GM19239 (cell line): Measurements from ENCODE around the gene TFAP2A.

Experiments
- DNase-seq: peaks from one replicate; pipeline ENCODE4 v3.0.0; 2011; ENCODE audit warnings: low spot score; ENCODE audit not compliant: insufficient read length
- FAIRE-seq: peaks from 2 replicates; lab custom pipeline; 2011; peaks lifted over from hg19 to GRCh38; lab: Jason Lieb, UNC

The TFAP2A gene

DNA sequence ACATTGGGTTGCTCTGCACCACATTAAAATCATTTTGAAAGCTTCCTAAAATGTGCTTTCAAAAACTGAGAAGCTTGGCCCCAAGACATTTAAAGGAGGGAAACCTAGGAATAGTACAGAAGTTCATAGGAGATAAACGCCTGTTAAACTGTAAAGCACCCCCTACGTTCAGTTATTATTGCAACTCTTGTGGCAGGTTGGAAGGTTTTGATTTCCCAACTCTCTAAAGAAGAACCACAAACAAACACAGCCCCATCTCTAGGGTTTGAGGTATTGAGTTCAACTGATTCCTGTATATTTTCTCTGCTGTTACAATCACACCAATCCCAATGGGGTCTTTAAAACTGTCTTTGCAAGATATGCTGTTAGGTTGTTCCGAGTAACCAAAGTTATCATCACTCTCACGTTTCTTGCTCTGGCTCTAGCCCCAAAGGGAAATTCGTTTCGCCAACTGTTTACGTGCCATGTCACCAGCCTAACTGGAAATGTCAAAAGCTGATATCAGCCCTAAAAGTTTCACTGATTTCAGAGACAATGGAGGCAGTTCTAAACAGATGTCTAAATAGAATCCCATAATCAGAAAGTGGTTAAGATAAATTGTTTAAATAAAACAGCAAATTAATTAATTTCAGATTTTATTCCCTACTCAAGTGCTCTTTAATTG, 12.1 kb downstream of the TFAP2A start:
- no peak for DNase-seq
- FAIRE-seq: no peak

DNA sequence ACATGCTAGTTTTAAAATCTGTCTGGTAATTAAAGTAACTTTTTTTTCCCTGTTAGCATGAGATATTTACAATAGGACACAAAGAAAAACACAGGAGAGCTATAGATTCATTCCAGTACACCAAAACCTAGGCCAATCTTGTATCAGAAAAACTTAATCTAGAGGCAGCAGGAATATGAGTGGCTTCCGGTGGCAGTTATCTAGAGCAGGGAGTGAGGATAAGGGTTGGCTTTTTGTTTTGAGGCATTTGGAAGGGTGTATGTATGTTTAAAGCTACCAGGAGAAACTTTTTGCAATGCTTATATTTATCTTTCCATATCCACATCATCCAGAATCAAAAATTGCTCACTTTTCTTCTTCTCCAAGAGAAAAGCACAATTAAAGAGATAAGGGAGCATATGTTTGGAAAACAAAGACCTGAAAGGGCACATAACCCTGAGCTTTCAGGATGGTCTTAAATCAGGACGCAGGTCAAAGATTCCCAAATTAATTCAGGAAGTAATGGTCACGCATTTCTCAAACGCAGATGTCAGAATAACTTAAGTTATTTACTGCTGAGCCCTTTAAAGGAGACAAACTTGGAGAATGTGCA, 13.1 kb downstream of the TFAP2A start:
- no peak for DNase-seq
- FAIRE-seq: no peak

DNA sequence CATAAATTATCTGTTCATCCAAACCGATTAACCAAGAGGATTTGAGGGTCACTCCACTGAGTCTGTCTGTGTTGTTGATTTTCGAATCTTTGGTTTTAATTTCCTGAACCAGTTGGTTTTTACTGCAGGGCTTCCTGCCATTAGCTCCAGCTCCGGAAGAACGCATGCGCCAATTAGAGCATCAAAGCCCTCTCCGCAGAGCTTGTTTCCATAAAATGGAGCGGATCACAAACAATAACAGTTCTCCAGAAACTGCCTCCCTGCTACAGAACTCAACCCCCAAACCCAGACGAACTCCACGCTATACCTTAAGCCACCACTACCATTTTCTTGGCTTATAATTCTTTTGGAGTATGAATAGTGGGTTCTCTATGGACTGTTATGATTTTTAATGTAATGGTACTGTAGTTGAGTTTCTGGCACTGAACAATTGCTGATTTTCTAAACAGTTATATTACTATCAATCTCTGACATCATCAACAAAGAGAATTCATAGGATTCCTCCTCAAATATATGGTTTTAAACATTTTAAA, 13.8 kb downstream of the TFAP2A start:
- DNase-seq: no peak
- no peak for FAIRE-seq

DNA sequence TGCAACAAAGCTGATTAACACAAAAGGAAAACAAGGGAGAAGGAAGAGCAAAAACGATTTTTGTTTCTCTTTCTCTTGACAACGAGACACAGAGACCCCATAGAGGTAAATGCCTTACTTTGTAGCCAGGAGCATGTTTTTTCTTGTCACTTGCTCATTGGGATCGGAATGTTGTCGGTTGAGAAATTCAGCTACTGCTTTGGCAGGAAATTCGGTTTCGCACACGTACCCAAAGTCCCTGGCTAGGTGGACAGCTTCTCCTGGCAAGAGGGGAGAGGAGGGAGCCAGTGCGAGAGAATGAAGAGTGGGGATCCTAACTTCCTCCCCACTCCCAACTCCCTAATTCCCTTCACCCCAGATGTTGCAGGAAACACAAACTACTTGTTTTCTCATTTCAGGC, 14.5 kb downstream of the TFAP2A start:
- FAIRE-seq: no peak
- no peak for DNase-seq

DNA sequence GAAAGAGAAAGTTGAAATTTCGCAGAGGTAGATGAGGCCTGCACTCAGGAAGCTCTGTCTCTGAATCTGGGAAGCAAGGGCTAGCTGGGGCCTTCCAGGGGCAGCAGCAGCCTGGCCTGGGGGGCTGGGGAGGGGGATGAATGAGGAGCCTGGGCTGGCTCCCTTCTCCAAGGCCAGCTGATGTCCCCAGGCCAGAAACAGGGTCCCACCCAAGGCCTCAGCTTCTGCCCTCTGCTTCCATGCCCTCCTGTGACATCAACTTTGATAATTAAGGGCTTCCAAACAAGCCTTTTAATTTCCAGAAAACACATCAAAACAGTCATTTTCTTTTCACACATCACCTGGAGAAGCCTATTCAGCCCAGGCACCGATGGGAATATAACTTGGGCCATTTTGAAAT, 15.4 kb downstream of the TFAP2A start:
- no peak for FAIRE-seq
- DNase-seq: no peak

DNA sequence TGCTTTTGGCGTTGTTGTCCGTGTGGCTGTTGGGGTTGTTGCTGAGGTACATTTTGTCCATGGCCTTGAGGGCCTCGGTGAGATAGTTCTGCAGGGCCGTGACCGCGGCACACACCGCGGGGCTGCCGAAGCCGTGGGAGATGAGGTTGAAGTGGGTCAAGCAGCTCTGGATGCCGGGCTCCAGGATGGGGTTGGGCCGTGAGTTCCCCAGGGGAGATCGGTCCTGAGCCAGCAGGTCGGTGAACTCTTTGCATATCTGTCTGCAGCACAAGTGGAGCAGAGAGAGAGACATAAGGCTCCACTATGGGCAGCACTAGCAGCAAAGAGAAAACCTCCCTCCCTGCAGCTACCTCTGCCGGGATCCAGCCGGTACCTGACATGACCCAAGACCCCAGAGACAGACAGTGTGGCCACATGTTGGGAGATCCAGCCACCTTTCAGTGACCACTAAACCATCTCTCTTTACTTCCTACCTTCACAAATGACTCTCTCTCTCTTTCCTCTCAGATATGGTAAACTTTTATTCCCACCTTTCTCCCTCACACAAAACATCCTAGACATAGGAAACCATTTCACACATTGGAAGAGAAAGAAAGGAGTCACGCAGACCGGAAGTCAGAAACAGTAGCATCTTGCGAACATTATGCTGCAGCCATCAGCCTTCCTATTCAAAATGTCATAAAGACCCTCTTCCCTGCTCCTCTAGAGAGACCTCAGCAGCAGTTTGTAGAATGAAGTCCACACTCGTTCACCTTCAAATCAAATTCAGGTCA, 16.2 kb downstream of the TFAP2A start:
- DNase-seq (no peak), FAIRE-seq (no peak)

DNA sequence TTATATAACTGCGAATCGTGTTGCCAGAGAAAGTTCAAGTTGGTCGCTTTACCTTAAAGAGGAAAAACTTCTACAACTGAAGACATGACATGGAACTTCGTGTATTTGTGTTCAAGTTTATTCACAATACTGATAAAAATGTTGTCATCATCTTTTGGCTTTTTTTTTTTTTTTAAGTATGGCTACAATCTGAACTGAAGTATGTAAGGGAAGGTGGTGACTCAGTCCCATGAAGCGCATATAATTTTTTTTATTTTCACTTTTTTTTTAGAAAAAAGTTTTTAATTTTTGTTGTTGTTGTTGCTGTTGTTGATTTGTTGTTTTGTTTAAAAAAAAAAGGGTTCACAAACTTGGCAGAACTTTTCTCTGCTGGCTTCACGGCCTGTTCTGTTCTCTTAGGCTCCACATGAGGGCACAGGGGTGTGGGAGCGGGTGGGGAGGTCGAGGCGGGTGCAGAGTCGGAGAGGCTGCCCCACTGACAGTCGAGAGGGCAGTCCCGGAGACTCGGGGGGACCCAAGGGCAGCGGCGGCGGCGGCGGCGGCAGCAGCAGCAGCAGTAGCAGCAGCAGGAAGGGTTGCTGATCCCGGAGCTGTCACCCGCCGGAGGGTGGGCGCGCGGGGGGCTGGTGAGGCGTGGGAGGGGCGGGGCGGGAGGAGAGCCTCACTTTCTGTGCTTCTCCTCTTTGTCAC, 17.0 kb downstream of the TFAP2A start:
- FAIRE-seq: no peak
- no peak for DNase-seq

DNA sequence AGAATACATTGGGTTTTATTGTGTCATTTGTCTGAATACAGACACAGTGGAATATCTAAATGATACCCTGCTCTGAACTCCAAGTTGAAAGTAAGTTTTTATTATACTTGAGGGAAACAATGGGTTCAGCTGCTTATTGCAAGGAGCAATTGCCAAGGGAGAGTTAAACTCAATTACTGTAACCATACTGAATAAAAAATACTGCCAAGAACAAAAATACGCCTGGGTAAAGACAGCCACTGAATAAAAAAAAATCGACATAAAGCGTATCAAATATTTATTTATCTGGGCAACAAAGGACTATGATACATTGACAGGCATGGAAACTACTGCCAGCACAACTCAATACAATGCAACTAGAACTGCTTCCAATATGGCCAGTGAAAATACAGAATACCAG, 18.1 kb downstream of the TFAP2A start:
- FAIRE-seq: no peak

DNA sequence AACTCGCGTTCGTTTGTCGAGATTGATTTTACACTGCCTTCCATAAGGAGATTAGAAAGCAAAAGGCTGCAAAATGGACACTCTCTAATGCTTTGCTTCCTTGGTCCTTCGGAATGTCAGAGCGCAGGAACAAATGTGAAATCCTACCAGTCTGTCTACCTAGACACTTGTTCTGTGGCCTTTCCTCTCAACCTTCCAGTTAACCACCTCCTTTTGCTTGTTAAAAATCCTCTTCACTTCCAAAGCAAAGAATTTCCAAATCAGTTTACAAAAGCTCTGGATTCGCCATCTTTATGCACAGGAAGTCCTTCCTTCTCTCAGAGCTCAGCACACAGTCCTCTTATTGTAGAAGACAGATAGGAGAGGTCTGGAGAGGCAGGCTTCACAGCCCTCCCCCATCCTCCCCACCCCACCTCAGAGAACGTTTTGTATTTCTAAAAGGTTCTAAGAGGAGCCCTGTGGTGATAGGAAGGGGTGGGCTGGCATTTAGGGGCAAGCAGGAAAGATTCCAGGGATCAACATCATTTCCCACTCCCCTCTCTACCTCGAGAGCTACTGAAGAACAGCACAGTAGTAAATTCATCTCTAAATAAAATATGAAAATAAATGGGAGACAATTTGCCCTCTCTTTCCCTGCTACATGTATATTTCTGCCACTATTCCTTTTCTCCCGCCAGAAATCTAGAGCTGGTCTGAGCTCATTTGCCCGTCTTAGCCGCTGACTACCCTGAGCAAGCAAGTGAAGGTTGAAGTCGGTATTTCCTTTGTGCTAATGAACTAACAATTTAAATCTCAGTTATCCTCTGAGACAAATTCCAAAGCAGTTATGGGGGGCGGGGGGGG, 18.9 kb downstream of the TFAP2A start:
- no peak for DNase-seq

More for the DNA sequence above, 18.1 kb downstream of the TFAP2A start:
- no peak for DNase-seq

DNA sequence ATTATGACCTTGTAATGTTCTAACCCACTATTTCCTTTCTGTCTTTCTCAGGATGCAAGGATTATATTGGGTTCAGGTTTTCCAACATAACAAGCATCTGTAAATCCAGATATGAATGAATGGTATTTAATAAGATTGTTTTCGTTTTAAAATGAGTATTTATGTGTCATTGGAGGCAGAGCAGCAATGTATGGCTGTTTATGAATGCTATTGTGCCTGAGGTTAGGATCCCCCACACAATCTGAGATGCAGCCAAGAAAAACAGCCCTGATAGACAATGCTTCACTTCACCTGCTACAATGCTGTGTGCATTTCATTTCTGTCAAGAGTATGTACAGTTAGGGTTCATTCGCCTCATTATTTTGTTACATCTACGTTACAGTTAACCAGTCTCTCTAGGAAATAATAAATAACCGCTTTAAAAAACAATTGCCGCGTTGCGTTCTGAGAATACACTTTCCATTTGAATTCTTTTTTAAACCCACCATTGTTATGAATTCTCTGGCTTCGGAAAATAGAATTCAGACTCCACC, 19.6 kb downstream of the TFAP2A start:
- no peak for DNase-seq
- FAIRE-seq: no peak

More for the DNA sequence above, 18.9 kb downstream of the TFAP2A start:
- FAIRE-seq: no peak

DNA sequence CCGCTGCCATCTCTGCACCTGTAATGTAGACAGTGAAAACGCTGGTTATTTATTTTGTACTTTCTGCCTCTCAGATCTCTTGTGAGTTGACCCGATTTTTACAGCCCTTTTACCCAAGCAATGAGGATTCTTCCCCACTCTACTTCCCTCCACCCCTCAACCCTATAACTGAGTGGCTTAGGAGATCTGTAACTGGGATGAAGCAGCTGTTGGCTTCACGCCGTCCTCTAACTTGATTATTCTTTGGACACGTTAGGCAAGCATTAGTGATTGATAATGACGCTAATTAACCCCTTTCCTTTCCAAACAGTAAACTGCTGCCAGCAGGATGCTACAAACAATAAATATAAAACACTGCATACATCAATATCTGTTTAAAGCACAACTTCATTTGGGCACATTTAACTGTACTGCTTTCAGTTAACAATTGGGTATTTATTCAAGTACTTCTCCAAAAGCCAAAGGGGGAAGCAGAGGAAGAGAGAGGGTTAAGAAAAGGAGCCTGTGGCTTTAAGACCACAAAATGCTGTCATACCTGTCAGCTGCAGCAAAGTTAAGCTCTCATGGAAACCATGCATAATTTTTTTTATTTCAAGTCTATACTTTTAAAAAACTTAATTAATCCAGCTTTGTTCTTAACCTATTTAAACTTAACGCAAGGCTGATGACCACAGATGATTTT, 21.2 kb downstream of the TFAP2A start:
- no peak for DNase-seq

DNA sequence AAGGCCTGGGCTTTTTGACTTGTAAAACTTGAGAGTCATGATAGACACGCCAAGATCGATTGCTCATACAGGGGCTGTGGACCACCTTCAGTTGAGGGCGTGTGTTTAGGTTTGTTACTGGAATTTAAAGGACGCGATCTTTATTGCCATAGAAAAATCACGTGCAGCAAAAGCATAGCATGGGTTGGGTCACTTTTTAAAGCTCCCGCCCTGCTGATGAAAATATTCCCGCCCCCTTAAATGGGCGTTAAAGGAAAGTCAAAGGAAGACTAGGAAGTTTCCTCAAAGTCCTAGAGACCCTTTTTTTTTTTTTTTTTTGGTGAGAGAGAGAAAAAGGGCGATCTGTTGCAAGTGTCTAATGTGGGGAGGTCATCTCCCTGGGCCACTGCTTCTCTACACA, 23.1 kb downstream of the TFAP2A start:
- DNase-seq (no peak), FAIRE-seq (no peak)

More for the DNA sequence above, 21.2 kb downstream of the TFAP2A start:
- FAIRE-seq: no peak

DNA sequence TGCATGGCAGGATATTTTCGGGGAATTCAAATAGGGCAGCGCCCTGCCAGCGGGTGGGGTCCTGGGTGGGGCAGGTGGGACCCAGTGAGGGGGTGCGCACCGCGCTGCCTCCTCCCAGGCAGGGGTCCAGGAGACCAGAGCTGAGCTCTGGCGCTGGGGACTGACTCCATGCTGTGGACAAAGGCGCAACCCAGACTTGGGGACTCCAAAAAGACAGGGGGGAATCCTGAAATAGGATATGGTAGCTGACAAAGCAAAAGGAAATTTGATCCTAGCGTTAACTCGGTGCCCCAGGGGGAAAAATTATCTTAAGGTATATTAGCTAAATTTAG, 23.6 kb downstream of the TFAP2A start:
- FAIRE-seq (no peak), DNase-seq (no peak)

DNA sequence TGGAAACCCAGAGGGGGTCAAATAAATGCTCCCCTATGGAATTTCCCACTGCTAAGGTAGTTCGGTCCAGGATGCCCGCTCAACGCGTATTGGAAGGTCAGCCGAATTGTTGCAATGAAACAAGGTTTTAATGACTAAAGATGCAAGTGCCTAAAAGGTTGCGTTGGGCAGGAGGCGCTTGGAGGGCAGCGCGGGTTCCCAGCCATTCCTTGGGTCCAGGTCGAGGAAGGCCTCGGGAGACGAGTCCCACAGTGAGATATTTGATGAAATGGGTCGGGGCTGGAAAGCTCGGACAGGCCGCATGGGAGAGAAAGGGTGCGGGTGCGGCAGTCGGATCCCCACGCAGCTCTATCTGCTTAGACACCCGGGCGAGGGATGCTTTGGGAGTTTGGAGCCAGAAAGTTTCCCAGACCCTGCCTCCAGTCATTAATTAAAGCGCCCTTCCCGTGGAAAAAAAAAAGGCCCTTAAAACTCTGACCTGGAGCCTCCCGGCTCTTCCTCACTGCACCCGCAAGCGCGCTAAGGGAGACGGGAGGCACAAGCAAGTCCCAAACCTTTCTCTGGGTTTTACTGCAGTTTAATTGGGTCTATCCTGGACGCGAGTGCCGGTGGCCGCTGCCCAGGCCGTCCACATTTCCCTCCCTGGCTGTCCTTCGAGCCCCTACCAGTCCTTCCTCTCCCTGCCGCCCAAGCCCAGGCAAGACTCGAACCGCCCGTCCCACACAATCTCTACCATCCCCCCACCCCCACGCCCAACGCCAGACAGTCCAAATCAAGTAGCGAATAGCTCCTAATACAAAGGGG, 24.2 kb downstream of the TFAP2A start:
- FAIRE-seq (no peak), DNase-seq (no peak)

DNA sequence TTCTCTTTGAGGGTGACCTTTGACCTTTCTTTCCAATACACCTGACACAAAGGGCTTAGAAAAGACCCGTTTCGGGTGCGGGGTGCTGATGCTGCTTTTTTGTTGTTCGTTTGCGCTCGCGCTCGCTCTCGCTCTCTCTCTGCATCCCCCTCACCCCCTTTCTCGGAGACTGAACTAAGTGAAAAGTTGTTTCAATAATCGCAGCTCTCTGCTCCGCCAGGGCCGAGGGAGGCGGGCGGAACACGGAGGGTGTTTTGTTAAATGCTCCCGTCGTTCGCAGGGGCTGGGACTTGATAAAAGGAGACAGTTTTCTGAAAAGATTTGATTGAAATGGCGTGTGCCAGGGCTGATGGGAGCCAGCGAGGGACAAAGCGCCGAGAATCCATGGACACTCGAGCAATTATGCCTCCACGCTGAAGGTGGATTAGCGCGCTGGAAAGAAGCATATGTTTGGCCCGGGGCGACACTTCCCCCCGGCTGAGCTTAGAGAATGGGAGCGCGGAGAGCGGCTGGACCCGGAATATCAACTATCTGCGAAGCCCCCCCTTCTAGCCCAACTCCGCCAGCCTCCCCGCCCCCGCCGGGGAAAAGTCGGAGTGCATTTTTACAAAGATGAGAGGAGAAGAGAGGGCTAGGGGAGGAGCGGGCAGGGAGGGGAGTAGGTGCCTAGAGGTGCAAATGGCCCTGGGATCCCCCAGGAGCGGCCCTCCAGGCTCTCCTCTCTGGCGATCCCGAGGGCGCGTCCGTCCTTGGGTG, 25.0 kb downstream of the TFAP2A start:
- no peak for FAIRE-seq

DNA sequence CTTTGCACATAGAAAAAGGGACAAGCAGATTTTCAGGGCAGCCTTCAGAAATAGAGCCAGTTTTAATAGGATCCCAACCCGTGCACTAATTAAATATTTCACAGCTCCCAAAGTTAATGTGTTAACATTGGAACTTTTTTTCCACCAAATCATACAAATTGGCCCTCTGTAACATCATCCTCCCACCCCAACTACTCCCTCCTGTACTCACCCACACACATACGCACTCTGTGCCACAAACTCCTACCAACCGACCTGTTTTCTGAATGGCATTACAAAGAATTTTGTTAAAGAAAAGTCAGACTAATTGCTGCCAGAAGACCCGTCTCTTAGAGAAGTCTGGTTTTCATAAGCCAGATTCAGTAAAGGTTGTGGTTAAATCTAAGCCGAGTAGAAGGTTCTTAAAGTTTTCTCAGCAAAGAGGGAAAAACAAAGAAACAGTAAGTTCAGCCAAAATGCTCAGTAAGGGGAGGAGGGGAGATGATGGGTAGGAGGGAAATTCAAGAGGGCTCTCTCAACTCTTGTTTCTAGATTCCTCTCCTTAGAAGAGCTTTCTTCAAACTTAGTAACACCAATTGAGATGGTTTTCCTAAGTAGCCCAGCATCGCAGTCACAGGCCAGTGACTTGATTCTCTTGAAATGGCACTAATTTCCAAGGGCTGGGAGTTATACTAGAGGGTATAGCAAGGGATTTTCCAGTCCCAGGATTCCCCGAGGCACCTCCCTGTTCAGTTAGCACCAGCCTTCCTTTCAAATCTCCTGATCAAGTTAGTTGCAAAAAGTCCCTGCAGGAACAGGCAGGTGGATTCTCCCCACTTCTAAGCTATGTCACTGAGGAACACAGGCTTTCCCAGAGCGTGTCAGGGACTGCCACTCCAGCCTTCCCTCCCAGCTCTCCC, 27.9 kb downstream of the TFAP2A start:
- no peak for FAIRE-seq
- no peak for DNase-seq

More for the DNA sequence above, 25.0 kb downstream of the TFAP2A start:
- DNase-seq: no peak

DNA sequence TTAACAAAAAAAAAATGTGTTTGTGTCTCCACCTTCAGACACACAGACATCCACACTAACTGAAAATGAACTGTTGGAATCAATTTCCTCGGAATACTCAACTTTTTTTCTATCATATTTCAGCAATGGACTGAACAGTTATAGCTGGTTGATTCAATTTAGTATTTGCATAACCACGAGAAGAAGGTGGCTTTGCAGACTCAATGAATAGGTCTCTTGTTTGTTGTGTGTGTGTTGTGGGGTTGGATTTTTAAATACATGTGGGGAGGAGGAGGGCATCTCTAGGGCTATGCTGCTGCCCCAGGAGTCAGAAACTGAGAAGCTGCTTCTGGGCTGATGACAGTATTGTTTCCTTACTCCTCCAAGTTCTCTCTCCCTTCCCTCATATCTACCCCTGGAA, 28.7 kb downstream of the TFAP2A start:
- DNase-seq (no peak), FAIRE-seq (no peak)
